ENCODE measurements around the gene LARGE2. TPM values are rescaled to one million over a fixed set of nuclear protein-coding genes. Genes with fewer than 3 reads are reported as not detected.

The LARGE2 gene
- total and polyA plus RNA-seq, 10 of the 15 experiments (the other 5 are each of a cell fraction or from before 2014, with no cell fraction given) = 0.03 to 0.41 (median 0.19) TPM; not detected in 6

- no peak overlapping the region for H2AFZ ChIP-seq (ENCODE audit: control insufficient read depth, low read depth, low read length)
- no peaks in the 10 kb centered on the region for H3K27me3 ChIP-seq (replicated peaks in 1 of 2; ENCODE audit: control insufficient read depth in 2 of 2, insufficient read depth in 2 of 2, low read length in 1 of 2)
- H3K4me1 ChIP-seq (ENCODE audit: control insufficient read depth, insufficient read depth, low read length) = peaks cover 55% of the 10 kb centered on the region
- ChIA-PET RAD21 (ENCODE audit: unreplicated experiment) (interaction anchor here (1.2 kb wide), 1 partner anchor 8 kb away, joined by 3 read pairs; no protein-coding TSS in a partner anchor), POLR2A (interaction anchor here (0.8 to 1.0 kb wide), 2 partner anchors 10 to 16 kb away, joined by 3 to 7 read pairs; partner anchors contain the start of gene PEX16), CTCF (interaction anchor here (1.0 to 1.2 kb wide), 2 partner anchors 31 to 32 kb away, joined by 3 to 7 read pairs; no protein-coding TSS in a partner anchor), SMC1A (ENCODE audit: uncharacterized antibody, unreplicated experiment) (no interaction called here)
- no peak overlapping the region for H3K27ac ChIP-seq (ENCODE audit: control insufficient read depth, insufficient read depth)
- no peaks in the 10 kb centered on the region for H3K9me3 ChIP-seq (replicated peaks; ENCODE audit: control insufficient read depth, insufficient read depth, low read length)
- no peaks in the 10 kb centered on the region for H3K79me2 ChIP-seq (ENCODE audit: control insufficient read depth, insufficient read depth, low read length)
- no peak overlapping the region for H3K9ac ChIP-seq (ENCODE audit: control insufficient read depth, insufficient read depth, low read length)
- H4K20me1 ChIP-seq (ENCODE audit: control insufficient read depth, insufficient read depth) = peaks cover 6% of the 10 kb centered on the region
- no peak overlapping the region for H3K4me3 ChIP-seq
- WGBS (ENCODE audit: insufficient coverage, insufficient replicate concordance, low lambda C conversion rate, missing lambda C conversion rate) = 29% methylated on average over 13 of the region's 15 CpGs
- TSS peak; percentile 63 for BruUV-seq (replicated peaks)
- in situ Hi-C loops (cut with MboI) = no loop called here
- DNase-seq (ENCODE audit: low read depth, low spot score) (no peak), FAIRE-seq (no peak), ATAC-seq (peak; percentile 50)
- peaks cover 3 to 12% of the 10 kb centered on the region in 2 experiments; a peak in 3 of 4 replicates for H3K36me3 ChIP-seq (ENCODE audit: control insufficient read depth in 2 of 2, insufficient read depth in 2 of 2, low read length in 1 of 2)
- H3K4me2 ChIP-seq (ENCODE audit: control insufficient read depth, insufficient read depth) = peak overlapping the region; percentile 60
- intact Hi-C loops (cut with micrococcal nuclease; ENCODE audit: unreplicated experiment) = no loop called here
- peak; percentile 81 to 85; a peak in 3 of 4 replicates for TF ChIP-seq IKZF2 (IDR thresholded peaks at IDR 0.05)
- peak; percentile 12; the same call in 1 of the 2 replicates for TF ChIP-seq BCL11A (IDR thresholded peaks at IDR 0.05; ENCODE audit: low read depth, low read length)
- TF ChIP-seq SPI1 (IDR thresholded peaks at IDR 0.05; ENCODE audit: borderline replicate concordance, insufficient read depth, low read depth, low read length) = peak; percentile 89
- 0 out of 2 replicates have a peak, but pooled peaks have one; percentile 16 for TF ChIP-seq PAX5 (IDR thresholded peaks at IDR 0.05; ENCODE audit: borderline replicate concordance, low read depth, low read length)
- TF ChIP-seq NBN (IDR thresholded peaks at IDR 0.05) = peak; percentile 36; the same call in 1 of the 2 replicates
- TF ChIP-seq MEF2A (IDR thresholded peaks at IDR 0.05; ENCODE audit: insufficient read depth, low read depth, low read length) = no peak
- TF ChIP-seq, protein P1, sequence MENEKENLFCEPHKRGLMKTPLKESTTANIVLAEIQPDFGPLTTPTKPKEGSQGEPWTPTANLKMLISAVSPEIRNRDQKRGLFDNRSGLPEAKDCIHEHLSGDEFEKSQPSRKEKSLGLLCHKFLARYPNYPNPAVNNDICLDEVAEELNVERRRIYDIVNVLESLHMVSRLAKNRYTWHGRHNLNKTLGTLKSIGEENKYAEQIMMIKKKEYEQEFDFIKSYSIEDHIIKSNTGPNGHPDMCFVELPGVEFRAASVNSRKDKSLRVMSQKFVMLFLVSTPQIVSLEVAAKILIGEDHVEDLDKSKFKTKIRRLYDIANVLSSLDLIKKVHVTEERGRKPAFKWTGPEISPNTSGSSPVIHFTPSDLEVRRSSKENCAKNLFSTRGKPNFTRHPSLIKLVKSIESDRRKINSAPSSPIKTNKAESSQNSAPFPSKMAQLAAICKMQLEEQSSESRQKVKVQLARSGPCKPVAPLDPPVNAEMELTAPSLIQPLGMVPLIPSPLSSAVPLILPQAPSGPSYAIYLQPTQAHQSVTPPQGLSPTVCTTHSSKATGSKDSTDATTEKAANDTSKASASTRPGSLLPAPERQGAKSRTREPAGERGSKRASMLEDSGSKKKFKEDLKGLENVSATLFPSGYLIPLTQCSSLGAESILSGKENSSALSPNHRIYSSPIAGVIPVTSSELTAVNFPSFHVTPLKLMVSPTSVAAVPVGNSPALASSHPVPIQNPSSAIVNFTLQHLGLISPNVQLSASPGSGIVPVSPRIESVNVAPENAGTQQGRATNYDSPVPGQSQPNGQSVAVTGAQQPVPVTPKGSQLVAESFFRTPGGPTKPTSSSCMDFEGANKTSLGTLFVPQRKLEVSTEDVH (IDR thresholded peaks at IDR 0.05; ENCODE audit: low read depth, partially characterized antibody) = no peak
- TF ChIP-seq RB1 (IDR thresholded peaks at IDR 0.05; ENCODE audit: borderline replicate concordance) = no peak
- no peak for TF ChIP-seq ZBTB11 (CRISPR knock-in tag; IDR thresholded peaks at IDR 0.05)
- TF ChIP-seq, protein P2, sequence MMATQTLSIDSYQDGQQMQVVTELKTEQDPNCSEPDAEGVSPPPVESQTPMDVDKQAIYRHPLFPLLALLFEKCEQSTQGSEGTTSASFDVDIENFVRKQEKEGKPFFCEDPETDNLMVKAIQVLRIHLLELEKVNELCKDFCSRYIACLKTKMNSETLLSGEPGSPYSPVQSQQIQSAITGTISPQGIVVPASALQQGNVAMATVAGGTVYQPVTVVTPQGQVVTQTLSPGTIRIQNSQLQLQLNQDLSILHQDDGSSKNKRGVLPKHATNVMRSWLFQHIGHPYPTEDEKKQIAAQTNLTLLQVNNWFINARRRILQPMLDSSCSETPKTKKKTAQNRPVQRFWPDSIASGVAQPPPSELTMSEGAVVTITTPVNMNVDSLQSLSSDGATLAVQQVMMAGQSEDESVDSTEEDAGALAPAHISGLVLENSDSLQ (IDR thresholded peaks at IDR 0.05) = peak; percentile 90
- TF ChIP-seq, protein P3, sequence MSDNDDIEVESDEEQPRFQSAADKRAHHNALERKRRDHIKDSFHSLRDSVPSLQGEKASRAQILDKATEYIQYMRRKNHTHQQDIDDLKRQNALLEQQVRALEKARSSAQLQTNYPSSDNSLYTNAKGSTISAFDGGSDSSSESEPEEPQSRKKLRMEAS (IDR thresholded peaks at IDR 0.05; ENCODE audit: low read depth, low read length) = no peak
- peak; percentile 64; the same call in 1 of the 2 replicates for TF ChIP-seq TBL1XR1 (IDR thresholded peaks at IDR 0.05; ENCODE audit: low read depth, low read length)
- TF ChIP-seq RELB (IDR thresholded peaks at IDR 0.05; ENCODE audit: low read depth) = peak; percentile 66; the same call in 1 of the 2 replicates
Measured at GRCh38 chr11:45933131-45933831, 10.8 kb downstream of the LARGE2 start.

All from GM12878 (cell line).